Common myeloid progenitor, CD34-positive (primary cell): ENCODE measurements around the gene RPL19.
"Not testable (repeated sequence)": the region's sequence is repeated elsewhere in the genome, so short reads cannot be mapped to it uniquely, and the experiment has no call there.

ENCODE experiments used
- CTCF ChIA-PET: fragments of 350-600 bp; sonication (Branson Sonifier 250); formaldehyde crosslinking; loops from one replicate; lab custom pipeline; 2021; ENCODE audit warnings: antibody characterized with exemption; lab: Charles Lee
- POLR2A ChIA-PET: fragments of 350-600 bp; sonication (Branson Sonifier 250); formaldehyde crosslinking; loops from one replicate; lab custom pipeline; 2021; ENCODE audit warnings: antibody characterized with exemption; lab: Charles Lee
- DNase-seq, 3 donors: peaks; one replicate each; pipeline versions ENCODE4 v3.0.0 to v3.0.0-alpha.2; 2013
- H3K27ac ChIP-seq, 2 experiments: 1 replicate in 1 of 2; 2 replicates in 1 of 2; pipeline ENCODE4 v1.7.0; 2013; ENCODE audit warnings: inconsistent platforms in 2 of 2, low read length in 2 of 2, mild to moderate bottlenecking in 2 of 2, low read depth in 1 of 2, moderate library complexity in 1 of 2; ENCODE audit not compliant: severe bottlenecking in 2 of 2, insufficient read depth in 1 of 2, poor library complexity in 1 of 2
- H3K27me3 ChIP-seq, 5 experiments: replicated peaks in 2 of 5; 1 replicate in 3 of 5; 2 replicates in 2 of 5; pipeline versions ENCODE4 v1.6.1 to v1.7.0; 2013; ENCODE audit warnings: low read length in 4 of 5, mild to moderate bottlenecking in 2 of 5, moderate library complexity in 2 of 5, inconsistent platforms in 1 of 5; ENCODE audit not compliant: insufficient read depth in 5 of 5, control insufficient read depth in 4 of 5
- H3K36me3 ChIP-seq, 4 experiments: 1 replicate in 2 of 4; 2 replicates in 2 of 4; pipeline versions ENCODE4 v1.6.1 to v1.7.0; 2013; ENCODE audit warnings: low read length in 3 of 4, control low read depth in 1 of 4, mild to moderate bottlenecking in 1 of 4; ENCODE audit not compliant: control insufficient read depth in 4 of 4, insufficient read depth in 4 of 4
- H3K4me1 ChIP-seq, 4 experiments: 1 replicate in 3 of 4; 2 replicates in 1 of 4; pipeline versions ENCODE4 v1.6.1 to v1.7.1; 2013; ENCODE audit warnings: low read length in 3 of 4, mild to moderate bottlenecking in 3 of 4, control low read depth in 1 of 4, inconsistent platforms in 1 of 4, moderate library complexity in 1 of 4; ENCODE audit not compliant: control insufficient read depth in 4 of 4, insufficient read depth in 4 of 4; ENCODE audit errors: control extremely low read depth in 1 of 4
- H3K4me3 ChIP-seq, 7 experiments: 1 replicate in 4 of 7; 2 replicates in 3 of 7; pipeline versions ENCODE4 v1.5.1 to v1.7.0; 2013; ENCODE audit warnings: mild to moderate bottlenecking in 7 of 7, low read length in 6 of 7, moderate library complexity in 6 of 7, inconsistent platforms in 2 of 7, low read depth in 2 of 7, control low read depth in 1 of 7; ENCODE audit not compliant: insufficient read depth in 4 of 7, control insufficient read depth in 1 of 7; ENCODE audit errors: extremely low read depth in 1 of 7
- H3K9me3 ChIP-seq, 5 experiments: 1 replicate in 4 of 5; 2 replicates in 1 of 5; pipeline versions ENCODE4 v1.6.1 to v1.7.1; 2013; ENCODE audit warnings: low read length in 4 of 5, mild to moderate bottlenecking in 2 of 5, inconsistent platforms in 1 of 5, low read depth in 1 of 5, moderate library complexity in 1 of 5; ENCODE audit not compliant: control insufficient read depth in 4 of 5, insufficient read depth in 2 of 5; ENCODE audit errors: control extremely low read depth in 1 of 5
- WGBS: methylation state at CpG from one replicate; pipeline ENCODE4 v1.1.5; 2013; ENCODE audit not compliant: insufficient coverage; 5-methylcytosine and 5-hydroxymethylcytosine counted together

Gene RPL19

GRCh38 chr17:39165841-39166349 lies 34.2 kb upstream of the RPL19 start, which contains the start of gene ARL5C:
ARL5C (minus strand) TSS chr17:39166161; CDS start chr17:39165760, 401 bp downstream.
- DNase-seq: no peak
- H3K4me3 ChIP-seq: peak within 1 kb of the TSS; percentile 47 to 98 (median 77)
- H3K9me3 ChIP-seq: no peaks in the 10 kb centered on the region
- WGBS: 31% methylated on average over 17 of the region's 17 CpGs
- ChIA-PET CTCF (interaction anchor here (0.7 to 8.6 kb wide), 7 partner anchors 9 to 181 kb away, joined by 3 to 96 read pairs (median 7); partner anchors contain the start of gene PLXDC1), POLR2A (no interaction called here)
- H3K27ac ChIP-seq: no peak within 1 kb of the TSS
- H3K36me3 ChIP-seq: no peaks in the 10 kb centered on the region
- peaks cover 18 to 66% (median 57%) of the 10 kb centered on the region in 4 experiments for H3K4me1 ChIP-seq
- H3K27me3 ChIP-seq: no peaks in the 10 kb centered on the region

GRCh38 chr17:39166437-39167335 lies 33.4 kb upstream of the RPL19 start:
- Histone ChIP-seq H3K27ac (no peak overlapping the region), H3K27me3 (no peaks in the 10 kb centered on the region), H3K9me3 (no peaks in the 10 kb centered on the region), H3K4me1 (peaks cover 18 to 64% (median 56%) of the 10 kb centered on the region in 4 experiments), H3K4me3 (peak overlapping the region in 5 of 7 experiments; percentile 46 to 98 (median 77)), H3K36me3 (no peaks in the 10 kb centered on the region)
- ChIA-PET POLR2A (no interaction called here), CTCF (interaction anchor here (0.7 to 8.6 kb wide), 5 partner anchors 8 to 78 kb away, joined by 3 to 96 read pairs (median 5); partner anchors contain the start of gene PLXDC1)
- 20% methylated on average over 6 of the region's 7 CpGs for WGBS
- peak in 2 of 3 donors; percentile 45 to 58 for DNase-seq

- ChIA-PET POLR2A (interaction anchor here (0.6 kb wide), 1 partner anchor 48 kb away, joined by 5 read pairs; no protein-coding TSS in a partner anchor), CTCF (interaction anchor here (0.6 to 8.6 kb wide), 3 partner anchors 10 to 174 kb away, joined by 3 to 96 read pairs (median 5); partner anchors contain the start of gene PLXDC1)
- DNase-seq: peak; percentile 81 to 97 (median 96)
- Histone ChIP-seq H3K9me3 (no peaks in the 10 kb centered on the region), H3K36me3 (no peaks in the 10 kb centered on the region), H3K4me3 (peak overlapping the region in 4 of 7 experiments; percentile 26 to 98 (median 44)), H3K27ac (no peak overlapping the region), H3K4me1 (peaks cover 22 to 72% (median 62%) of the 10 kb centered on the region in 4 experiments), H3K27me3 (no peaks in the 10 kb centered on the region)
- 33% methylated on average over 1 of the region's 2 CpGs for WGBS
Observed at GRCh38 chr17:39167476-39167875, 32.6 kb upstream of the RPL19 start.

- POLR2A ChIA-PET, H3K27ac ChIP-seq, H3K4me3 ChIP-seq, H3K9me3 ChIP-seq, H3K27me3 ChIP-seq, H3K36me3 ChIP-seq, DNase-seq: not testable (repeated sequence)
- 98% methylated on average over 10 of the region's 10 CpGs for WGBS
- CTCF ChIA-PET: interaction anchor here (0.7 to 8.7 kb wide), 4 partner anchors 10 to 185 kb away, joined by 3 to 96 read pairs (median 44); partner anchors contain the start of gene PLXDC1
- peaks cover 22 to 81% (median 71%) of the 10 kb centered on the region in 4 experiments for H3K4me1 ChIP-seq
Observed at GRCh38 chr17:39168503-39168902, 31.6 kb upstream of the RPL19 start.

GRCh38 chr17:39169101-39169500 lies 31.0 kb upstream of the RPL19 start:
- no peaks in the 10 kb centered on the region for H3K27me3 ChIP-seq
- ChIA-PET POLR2A (no interaction called here), CTCF (interaction anchor here (1.2 to 8.7 kb wide), 4 partner anchors 8 to 186 kb away, joined by 3 to 96 read pairs (median 46); partner anchors contain the start of gene PLXDC1)
- no peaks in the 10 kb centered on the region for H3K36me3 ChIP-seq
- H3K4me1 ChIP-seq: peaks cover 22 to 85% (median 74%) of the 10 kb centered on the region in 4 experiments
- peak in 2 of 3 donors; percentile 27 to 33 for DNase-seq
- H3K27ac ChIP-seq: no peak overlapping the region
- 71% methylated on average over 14 of the region's 14 CpGs for WGBS
- H3K4me3 ChIP-seq: no peak overlapping the region
- H3K9me3 ChIP-seq: no peaks in the 10 kb centered on the region

- Histone ChIP-seq H3K36me3 (no peaks in the 10 kb centered on the region), H3K9me3 (no peaks in the 10 kb centered on the region), H3K27ac (no peak overlapping the region), H3K4me3 (no peak overlapping the region), H3K27me3 (no peaks in the 10 kb centered on the region), H3K4me1 (peaks cover 18 to 84% (median 73%) of the 10 kb centered on the region in 4 experiments)
- ChIA-PET CTCF (interaction anchor here (1.2 to 8.7 kb wide), 5 partner anchors 8 to 186 kb away, joined by 3 to 96 read pairs (median 5); partner anchors contain the start of gene PLXDC1), POLR2A (interaction anchor here (0.6 kb wide), 1 partner anchor 29 kb away, joined by 8 read pairs; no protein-coding TSS in a partner anchor)
- WGBS: 100% methylated on average over 1 of the region's 3 CpGs
- no peak for DNase-seq
Observed at GRCh38 chr17:39169518-39169917, 30.6 kb upstream of the RPL19 start.
